Measurements from ENCODE around the gene GPATCH11. TPM values are rescaled to one million over a fixed set of nuclear protein-coding genes. Genes with fewer than 3 reads are reported as not detected.

Gene GPATCH11
- total RNA-seq, 2 experiments from 2014 or later, result 9.9 to 12.8 TPM

DNA sequence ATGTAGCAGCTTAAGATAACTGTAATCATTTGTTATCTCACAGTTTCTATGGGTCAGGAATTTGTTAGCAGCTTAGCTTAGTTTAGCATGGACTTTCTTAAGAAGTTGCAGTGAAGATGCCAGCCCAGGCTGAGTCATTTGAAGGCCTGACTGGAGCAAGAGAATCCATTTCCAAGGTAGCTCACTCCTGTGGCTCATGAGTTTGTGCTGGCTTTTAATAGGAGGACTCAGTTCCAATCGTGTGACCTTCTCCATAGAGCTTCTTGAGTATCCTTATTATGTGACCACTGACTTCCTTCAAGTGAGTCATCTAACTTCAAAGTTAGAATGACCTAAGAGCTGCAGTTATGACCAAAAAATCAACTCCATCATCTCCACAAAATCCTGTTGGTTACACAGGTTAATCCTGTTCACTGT lies 1.4 kb downstream of the GPATCH11 start:
- CTCF ChIA-PET, result no interaction called here
- H3K27ac Mint-ChIP-seq, result no peak overlapping the region
- no peaks in the 10 kb centered on the region for H3K9me3 Mint-ChIP-seq (ENCODE audit: low read depth)
- peaks cover 27% of the 10 kb centered on the region for H3K4me1 Mint-ChIP-seq
- DNase-seq (no peak), ATAC-seq (no peak)
- no peak overlapping the region for H3K4me3 Mint-ChIP-seq
- H3K36me3 Mint-ChIP-seq, result peaks cover 30% of the 10 kb centered on the region
- H3K27me3 Mint-ChIP-seq, result no peaks in the 10 kb centered on the region

DNA sequence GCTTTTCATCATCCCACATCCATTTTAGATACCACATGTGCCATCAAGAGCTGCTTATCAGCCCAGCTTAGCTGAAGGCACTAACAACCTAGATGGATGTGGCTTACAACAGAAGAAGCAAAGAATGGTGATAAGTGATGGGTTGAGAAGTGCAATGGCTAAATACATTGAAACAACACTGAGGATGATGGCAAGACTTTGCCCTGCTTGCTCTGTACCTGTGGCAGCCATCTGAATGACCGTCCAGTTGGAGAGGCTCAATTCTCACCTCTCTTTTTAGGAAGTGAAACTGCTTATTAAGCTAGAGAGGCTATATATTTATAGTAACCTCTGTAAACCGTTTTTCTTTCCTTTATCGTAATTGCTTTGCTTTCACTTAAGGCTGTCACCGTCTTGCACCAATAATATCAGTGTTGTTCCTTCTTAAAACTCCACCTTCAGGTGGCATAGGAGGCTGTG lies 5.7 kb downstream of the GPATCH11 start:
- no peak for DNase-seq
- Mint-ChIP-seq H3K27ac (no peak overlapping the region), H3K4me1 (peaks cover 6% of the 10 kb centered on the region), H3K27me3 (no peaks in the 10 kb centered on the region), H3K9me3 (ENCODE audit: low read depth) (no peaks in the 10 kb centered on the region), H3K36me3 (peaks cover 30% of the 10 kb centered on the region), H3K4me3 (no peak overlapping the region)
- CTCF ChIA-PET, result no interaction called here
- no peak for ATAC-seq

GRCh38 chr2:37091873-37092272 lies 7.6 kb downstream of the GPATCH11 start:
- ATAC-seq (no peak), DNase-seq (no peak)
- H3K36me3 Mint-ChIP-seq, result peaks cover 34% of the 10 kb centered on the region
- CTCF ChIA-PET, result no interaction called here
- no peak overlapping the region for H3K4me3 Mint-ChIP-seq
- peak overlapping the region; percentile 58 for H3K27ac Mint-ChIP-seq
- peaks cover 6% of the 10 kb centered on the region for H3K4me1 Mint-ChIP-seq
- no peaks in the 10 kb centered on the region for H3K9me3 Mint-ChIP-seq (ENCODE audit: low read depth)
- no peaks in the 10 kb centered on the region for H3K27me3 Mint-ChIP-seq

- no peak overlapping the region for H3K4me3 Mint-ChIP-seq
- no peak for ATAC-seq
- no peaks in the 10 kb centered on the region for H3K27me3 Mint-ChIP-seq
- peaks cover 48% of the 10 kb centered on the region for H3K36me3 Mint-ChIP-seq
- H3K4me1 Mint-ChIP-seq, result peaks cover 4% of the 10 kb centered on the region
- no peak overlapping the region for H3K27ac Mint-ChIP-seq
- no peak for DNase-seq
- CTCF ChIA-PET, result no interaction called here
- H3K9me3 Mint-ChIP-seq (ENCODE audit: low read depth), result no peaks in the 10 kb centered on the region
Observed at GRCh38 chr2:37096568-37096967, 12.2 kb downstream of the GPATCH11 start.

- no peak overlapping the region for H3K4me3 Mint-ChIP-seq
- peaks cover 50% of the 10 kb centered on the region for H3K36me3 Mint-ChIP-seq
Observed at GRCh38 chr2:37098416-37099118, 14.2 kb downstream of the GPATCH11 start.

GRCh38 chr2:37100054-37100453 lies 15.7 kb downstream of the GPATCH11 start:
- no peak for ATAC-seq
- CTCF ChIA-PET, result no interaction called here
- Mint-ChIP-seq H3K9me3 (ENCODE audit: low read depth) (no peaks in the 10 kb centered on the region), H3K4me3 (no peak overlapping the region), H3K27ac (no peak overlapping the region), H3K4me1 (no peaks in the 10 kb centered on the region), H3K36me3 (peaks cover 55% of the 10 kb centered on the region), H3K27me3 (no peaks in the 10 kb centered on the region)
- no peak for DNase-seq

More at GRCh38 chr2:37098416-37099118, 14.2 kb downstream of the GPATCH11 start:
- Mint-ChIP-seq H3K9me3 (ENCODE audit: low read depth) (no peaks in the 10 kb centered on the region), H3K27ac (peak overlapping the region; percentile 24), H3K4me1 (no peaks in the 10 kb centered on the region), H3K27me3 (no peaks in the 10 kb centered on the region)
- CTCF ChIA-PET, result interaction anchor here (0.8 kb wide), 1 partner anchor 41 kb away, joined by 3 read pairs; no protein-coding TSS in a partner anchor
- ATAC-seq, result no peak
- DNase-seq, result no peak

GRCh38 chr2:37102588-37102987 lies 18.3 kb downstream of the GPATCH11 start:
- H3K4me1 Mint-ChIP-seq, result no peaks in the 10 kb centered on the region
- ATAC-seq (no peak), DNase-seq (no peak)
- H3K4me3 Mint-ChIP-seq, result no peak overlapping the region
- no peak overlapping the region for H3K27ac Mint-ChIP-seq
- H3K9me3 Mint-ChIP-seq (ENCODE audit: low read depth), result no peaks in the 10 kb centered on the region
- H3K36me3 Mint-ChIP-seq, result peaks cover 63% of the 10 kb centered on the region
- CTCF ChIA-PET, result interaction anchor here (0.6 kb wide), 1 partner anchor 35 kb away, joined by 3 read pairs; no protein-coding TSS in a partner anchor
- no peaks in the 10 kb centered on the region for H3K27me3 Mint-ChIP-seq

DNA sequence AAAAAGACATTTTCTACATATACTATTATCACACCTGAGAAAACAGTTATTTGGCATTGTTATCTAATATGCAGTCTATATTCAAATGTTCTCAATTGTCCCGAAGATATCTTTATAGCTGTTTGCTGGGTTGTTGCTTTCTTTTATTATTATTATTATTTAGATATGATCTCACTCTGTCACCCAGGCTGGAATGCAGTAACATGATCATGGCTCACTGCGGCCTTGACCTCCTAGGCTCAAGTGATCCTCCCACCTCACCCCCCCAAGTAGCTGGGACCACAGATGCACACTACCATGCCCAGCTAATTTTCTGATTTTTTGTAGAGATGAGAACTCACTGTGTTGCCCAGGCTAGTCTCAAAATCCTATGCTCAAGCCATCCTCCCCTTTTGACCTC lies 19.9 kb downstream of the GPATCH11 start:
- no peak for ATAC-seq
- Mint-ChIP-seq H3K36me3 (peaks cover 69% of the 10 kb centered on the region), H3K9me3 (ENCODE audit: low read depth) (no peaks in the 10 kb centered on the region), H3K4me1 (no peaks in the 10 kb centered on the region), H3K27me3 (no peaks in the 10 kb centered on the region), H3K4me3 (no peak overlapping the region), H3K27ac (peak overlapping the region; percentile 21)
- CTCF ChIA-PET, result interaction anchor here (1.1 kb wide), 1 partner anchor 9 kb away, joined by 3 read pairs; no protein-coding TSS in a partner anchor
- DNase-seq, result no peak

DNA sequence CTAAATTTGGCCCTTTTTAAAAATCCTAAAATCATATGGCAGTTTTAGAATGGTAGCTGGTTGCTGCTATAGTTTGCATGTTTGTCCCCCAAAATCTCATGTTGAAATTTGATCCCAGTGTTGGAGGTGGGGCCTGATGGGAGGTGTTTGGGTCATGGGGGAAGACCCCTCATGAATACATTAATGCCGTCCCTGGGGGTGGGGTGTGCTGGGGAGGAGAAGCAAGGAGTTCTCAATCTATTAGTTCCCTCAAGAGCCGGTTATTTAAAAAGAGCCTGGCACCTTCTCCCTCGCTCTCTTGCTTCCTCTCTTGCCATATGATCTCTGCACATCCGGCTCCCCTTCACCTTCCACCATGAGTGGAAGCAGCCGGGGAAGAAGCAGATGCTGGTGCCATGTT lies 20.8 kb downstream of the GPATCH11 start:
- Mint-ChIP-seq H3K4me3 (no peak overlapping the region), H3K27ac (no peak overlapping the region), H3K36me3 (peaks cover 66% of the 10 kb centered on the region), H3K4me1 (no peaks in the 10 kb centered on the region), H3K9me3 (ENCODE audit: low read depth) (no peaks in the 10 kb centered on the region), H3K27me3 (no peaks in the 10 kb centered on the region)
- DNase-seq, result no peak
- CTCF ChIA-PET, result no interaction called here
- ATAC-seq, result no peak

DNA sequence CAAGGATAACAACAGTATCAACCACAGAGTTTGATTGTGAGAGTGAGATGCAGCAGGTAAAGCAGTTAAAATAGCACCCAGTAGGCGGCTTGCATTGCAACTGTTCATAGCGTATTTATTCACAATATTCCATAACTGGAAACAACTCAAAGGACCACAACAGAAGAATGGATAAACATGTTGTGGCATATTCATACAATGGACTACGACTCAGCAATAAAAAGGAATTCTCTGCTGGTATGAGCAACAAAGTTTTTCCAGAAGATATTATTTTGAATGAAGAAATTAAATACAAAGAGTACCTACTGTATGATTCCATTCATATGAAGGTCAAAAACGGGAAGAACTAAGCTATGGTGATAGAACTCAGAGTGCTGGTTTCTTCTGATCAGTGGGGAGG lies 25.2 kb downstream of the GPATCH11 start:
- Mint-ChIP-seq H3K4me3 (no peak overlapping the region), H3K4me1 (peaks cover 2% of the 10 kb centered on the region), H3K27ac (no peak overlapping the region), H3K36me3 (peaks cover 64% of the 10 kb centered on the region), H3K27me3 (no peaks in the 10 kb centered on the region), H3K9me3 (ENCODE audit: low read depth) (no peaks in the 10 kb centered on the region)
- CTCF ChIA-PET, result no interaction called here
- ATAC-seq, result no peak
- no peak for DNase-seq

DNA sequence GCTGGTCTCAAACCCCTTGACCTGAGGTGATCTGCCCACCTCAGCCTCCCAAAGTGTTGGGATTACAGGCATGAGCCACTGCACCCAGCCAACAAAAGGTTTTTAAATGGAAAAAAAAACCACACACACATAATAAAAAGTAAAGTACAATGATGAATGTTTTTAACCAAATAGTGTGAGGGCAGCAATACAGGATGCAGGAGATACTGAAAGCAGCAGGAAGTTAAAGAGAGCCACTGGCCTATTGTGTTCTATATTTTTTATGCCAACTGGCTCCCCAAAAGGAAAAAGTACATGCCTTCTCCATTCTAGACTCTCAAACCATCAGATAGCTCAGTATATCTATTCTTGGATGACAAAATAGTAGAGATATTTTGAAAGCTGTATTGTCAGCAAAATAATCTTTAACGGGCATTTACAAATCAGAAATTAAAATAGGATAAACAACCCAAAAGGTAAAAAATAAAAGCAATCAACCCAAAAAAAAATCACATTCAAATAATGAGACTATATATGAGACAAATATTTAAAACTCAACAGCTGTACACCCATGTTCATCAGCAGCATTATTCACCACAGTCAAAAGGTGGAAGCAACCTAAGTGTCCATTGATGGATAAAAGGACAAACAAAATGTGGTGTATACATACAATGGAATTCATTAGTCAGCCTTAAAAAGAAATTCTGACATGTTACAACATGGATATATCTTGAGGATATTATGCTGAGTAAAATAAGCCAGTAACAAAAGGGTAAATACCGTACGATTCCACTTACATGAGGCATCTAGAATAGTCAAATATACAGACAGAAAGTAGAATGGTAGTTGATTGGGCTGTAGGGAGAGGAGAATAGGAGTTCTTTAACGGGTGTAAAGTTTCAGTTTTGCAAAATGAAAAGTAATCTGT lies 26.2 kb downstream of the GPATCH11 start:
- Mint-ChIP-seq H3K4me1 (peaks cover 2% of the 10 kb centered on the region), H3K27ac (no peak overlapping the region), H3K36me3 (peaks cover 60% of the 10 kb centered on the region), H3K27me3 (no peaks in the 10 kb centered on the region), H3K9me3 (ENCODE audit: low read depth) (no peaks in the 10 kb centered on the region), H3K4me3 (no peak overlapping the region)
- CTCF ChIA-PET, result no interaction called here
- DNase-seq, result no peak
- no peak for ATAC-seq

GRCh38 chr2:37111958-37112357 lies 27.6 kb downstream of the GPATCH11 start:
- no peak overlapping the region for H3K27ac Mint-ChIP-seq
- H3K4me1 Mint-ChIP-seq, result peaks cover 9% of the 10 kb centered on the region
- H3K9me3 Mint-ChIP-seq (ENCODE audit: low read depth), result no peaks in the 10 kb centered on the region
- DNase-seq (no peak), ATAC-seq (no peak)
- CTCF ChIA-PET, result no interaction called here
- H3K4me3 Mint-ChIP-seq, result no peak overlapping the region
- no peaks in the 10 kb centered on the region for H3K27me3 Mint-ChIP-seq
- H3K36me3 Mint-ChIP-seq, result peaks cover 62% of the 10 kb centered on the region

- H3K4me3 Mint-ChIP-seq, result no peak overlapping the region
- no peak for DNase-seq
- H3K9me3 Mint-ChIP-seq (ENCODE audit: low read depth), result no peaks in the 10 kb centered on the region
- no peaks in the 10 kb centered on the region for H3K27me3 Mint-ChIP-seq
- ATAC-seq, result no peak
- H3K27ac Mint-ChIP-seq, result no peak overlapping the region
- H3K4me1 Mint-ChIP-seq, result peaks cover 7% of the 10 kb centered on the region
- CTCF ChIA-PET, result no interaction called here
- H3K36me3 Mint-ChIP-seq, result peaks cover 55% of the 10 kb centered on the region
Observed at GRCh38 chr2:37117566-37117965, 33.2 kb downstream of the GPATCH11 start.

DNA sequence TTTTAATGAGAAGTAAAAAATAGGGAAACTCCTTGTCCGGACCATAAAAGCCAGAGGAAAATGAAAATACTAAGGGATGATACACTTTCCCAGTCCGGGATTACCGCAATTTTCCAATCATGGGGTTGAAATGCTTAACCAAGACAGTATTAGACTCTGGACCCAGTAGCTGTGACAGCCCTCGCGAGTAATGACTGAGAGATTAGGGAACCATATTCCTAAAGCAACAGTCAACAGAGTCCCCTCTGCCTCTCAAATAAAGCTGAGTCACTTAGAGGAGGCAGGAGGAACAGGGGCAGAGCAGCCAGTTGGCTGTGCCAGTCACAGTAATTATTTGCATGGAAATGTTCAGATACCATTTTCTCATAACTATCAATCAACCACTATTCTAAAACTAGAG lies 34.8 kb downstream of the GPATCH11 start:
- H3K27ac Mint-ChIP-seq, result no peak overlapping the region

More for the DNA sequence above, 34.8 kb downstream of the GPATCH11 start:
- no peaks in the 10 kb centered on the region for H3K9me3 Mint-ChIP-seq (ENCODE audit: low read depth)
- CTCF ChIA-PET, result no interaction called here
- no peak for ATAC-seq
- H3K4me1 Mint-ChIP-seq, result peaks cover 7% of the 10 kb centered on the region
- no peak for DNase-seq
- no peaks in the 10 kb centered on the region for H3K27me3 Mint-ChIP-seq
- peaks cover 54% of the 10 kb centered on the region for H3K36me3 Mint-ChIP-seq
- no peak overlapping the region for H3K4me3 Mint-ChIP-seq
